HG02981 (cell line): ENCODE results near the gene S100PBP.
A peak's percentile ranks its signal among the peaks of the same experiment; 100 is the strongest.
"Not testable (repeated sequence)": the region's sequence is repeated elsewhere in the genome, so short reads cannot be mapped to it uniquely, and the experiment has no call there.

Experiments
- ATAC-seq: cut with Tn5 transposase; IDR thresholded peaks from one replicate; pipeline ENCODE4 v1.9.1; 2021; ENCODE audit warnings: mild to moderate bottlenecking, moderate library complexity; ENCODE audit not compliant: unreplicated experiment

Gene S100PBP

GRCh38 chr1:32784817-32785216 lies 32.6 kb upstream of the S100PBP start:
- no peak for ATAC-seq

GRCh38 chr1:32786856-32787255 lies 30.6 kb upstream of the S100PBP start:
- no peak for ATAC-seq

- ATAC-seq: not testable (repeated sequence)
These were observed 28.1 kb upstream of the S100PBP start for GRCh38 chr1:32789356-32789755.

- ATAC-seq: no peak
These were observed 25.6 kb upstream of the S100PBP start for GRCh38 chr1:32791881-32792280.

GRCh38 chr1:32795763-32796162 lies 21.7 kb upstream of the S100PBP start:
- not testable (repeated sequence) for ATAC-seq

GRCh38 chr1:32797456-32797855 lies 20.0 kb upstream of the S100PBP start:
- ATAC-seq: no peak

- no peak for ATAC-seq
These were observed 19.3 kb upstream of the S100PBP start for GRCh38 chr1:32798191-32798590.

GRCh38 chr1:32798679-32799416 lies 18.6 kb upstream of the S100PBP start:
- ATAC-seq: no peak

- no peak for ATAC-seq
These were observed 16.2 kb upstream of the S100PBP start for GRCh38 chr1:32801096-32801715.

- ATAC-seq: not testable (repeated sequence)
These were observed 13.0 kb upstream of the S100PBP start for GRCh38 chr1:32804460-32804859.

- ATAC-seq: no peak
These were observed 11.2 kb upstream of the S100PBP start for GRCh38 chr1:32806290-32806689.

- ATAC-seq: no peak
These were observed 10.4 kb upstream of the S100PBP start for GRCh38 chr1:32806910-32807523.

GRCh38 chr1:32808580-32808979 lies 8.9 kb upstream of the S100PBP start:
- ATAC-seq: no peak

- no peak for ATAC-seq
These were observed 7.1 kb upstream of the S100PBP start for GRCh38 chr1:32810358-32810757.

- ATAC-seq: no peak
These were observed 6.2 kb upstream of the S100PBP start for GRCh38 chr1:32811265-32811664.

- no peak for ATAC-seq
These were observed 5.5 kb upstream of the S100PBP start for GRCh38 chr1:32811917-32812316.

- no peak for ATAC-seq
These were observed 3.3 kb upstream of the S100PBP start for GRCh38 chr1:32813941-32814739.

- ATAC-seq: peak; percentile 7
These were observed 736 bp upstream of the S100PBP start for GRCh38 chr1:32816676-32817158.

- ATAC-seq: peak; percentile 5
These were observed 648 bp downstream of the S100PBP start for GRCh38 chr1:32817815-32818786.
